ENCODE measurements around the gene ABHD17A. TPM values are rescaled to one million over a fixed set of nuclear protein-coding genes. Genes with fewer than 3 reads are reported as not detected.

ABHD17A gene
- polyA plus RNA-seq, 1 donor: 52.9 TPM

GRCh38 chr19:1864480-1865171, 20.7 kb downstream of the ABHD17A start:
- DNase-seq (ENCODE audit: low read depth): no peak

DNA sequence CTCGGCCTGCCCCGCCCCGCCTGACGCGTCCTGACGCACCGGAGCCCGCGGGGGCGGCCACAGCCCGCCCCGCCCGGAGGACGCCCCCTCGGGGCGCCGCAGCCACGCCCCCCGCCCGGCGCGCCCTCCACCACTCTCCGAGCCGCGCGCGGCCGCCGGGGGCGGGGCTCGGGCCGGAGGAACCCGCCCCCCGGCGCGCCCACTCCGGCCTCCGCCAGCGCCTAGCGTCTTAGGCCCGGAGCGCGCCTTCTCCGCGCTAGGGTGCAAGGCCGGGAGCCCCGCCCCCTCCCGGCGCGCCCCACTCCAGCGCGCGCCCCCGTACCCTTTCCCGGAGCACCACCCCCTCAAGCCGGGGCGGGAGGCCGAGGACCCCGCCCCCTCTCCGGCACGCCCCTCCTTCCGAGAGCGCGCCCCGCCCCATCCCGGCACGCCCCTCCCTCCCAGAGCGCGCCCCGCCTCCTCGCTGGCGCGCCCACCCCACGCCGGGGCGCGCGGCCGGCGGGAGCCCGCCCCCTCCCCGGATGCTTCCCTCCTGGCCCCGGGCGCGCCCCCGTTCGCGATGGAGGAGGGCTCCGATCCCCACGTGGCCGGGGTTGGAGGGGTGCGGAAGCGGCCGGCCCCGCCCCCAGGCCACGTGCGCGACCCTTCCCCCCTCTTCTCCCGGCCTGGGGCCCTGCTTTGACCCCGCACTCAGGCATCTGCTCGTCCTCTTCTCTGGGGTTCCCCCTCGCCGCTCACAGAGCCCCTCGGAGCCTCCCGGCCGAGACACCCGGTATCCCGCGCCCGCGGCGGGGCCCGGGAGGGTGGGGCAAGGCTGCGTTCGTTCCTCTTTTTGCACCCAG, 21.4 kb downstream of the ABHD17A start:
- DNase-seq (ENCODE audit: low read depth): peak; percentile 69

- no peak for DNase-seq (ENCODE audit: low read depth)
Observed at GRCh38 chr19:1863328-1863637, 22.0 kb downstream of the ABHD17A start, which contains the start of gene KLF16. TSS of gene KLF16 (minus strand) at chr19:1863579. CDS start at chr19:1863497, 82 bp downstream.

DNA sequence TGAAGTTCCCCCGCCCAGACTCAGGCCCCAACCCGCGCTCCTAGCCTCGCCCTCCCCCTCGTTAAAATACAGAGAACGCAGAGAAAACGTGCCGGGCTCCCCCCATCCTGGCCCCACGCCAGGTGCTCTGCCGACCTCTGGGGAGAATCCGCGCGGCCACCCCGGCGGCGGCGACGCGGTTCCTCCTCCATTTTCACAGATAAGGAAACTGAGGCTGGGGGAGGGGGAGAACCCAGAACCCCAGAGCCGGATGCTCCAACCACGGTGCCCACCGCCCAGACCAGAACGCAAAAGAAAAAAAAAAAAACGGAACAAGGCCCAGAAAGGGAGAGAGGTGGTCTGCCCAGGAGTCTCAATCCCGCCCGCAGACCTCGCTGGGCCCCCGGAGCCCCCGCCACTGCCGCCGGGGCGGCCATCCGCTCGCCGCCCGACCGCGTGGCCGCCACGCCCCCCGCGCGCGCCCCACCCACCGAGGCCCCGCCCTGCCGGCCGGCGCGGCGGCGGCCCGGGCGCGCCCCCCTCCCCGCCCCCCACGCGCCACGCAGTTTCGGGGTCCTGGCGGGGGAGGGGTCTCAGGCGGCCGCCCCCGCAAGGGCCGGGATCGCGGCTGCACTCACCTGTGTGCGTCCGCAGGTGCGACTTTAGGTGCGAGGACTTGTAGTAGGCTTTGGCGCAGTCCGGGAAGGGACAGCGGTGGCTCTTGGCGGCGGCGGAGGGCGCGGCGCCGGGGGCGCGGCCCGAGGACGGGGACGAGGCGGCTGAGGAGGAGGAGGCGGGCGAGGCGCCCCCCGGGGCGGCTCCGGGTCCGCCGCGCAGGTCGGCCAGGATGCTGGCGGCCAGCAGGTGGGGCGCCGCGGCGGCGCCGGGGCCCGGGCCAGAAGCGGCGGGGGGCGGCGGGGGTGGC, 22.6 kb downstream of the ABHD17A start:
- no peak for DNase-seq (ENCODE audit: low read depth)

DNA sequence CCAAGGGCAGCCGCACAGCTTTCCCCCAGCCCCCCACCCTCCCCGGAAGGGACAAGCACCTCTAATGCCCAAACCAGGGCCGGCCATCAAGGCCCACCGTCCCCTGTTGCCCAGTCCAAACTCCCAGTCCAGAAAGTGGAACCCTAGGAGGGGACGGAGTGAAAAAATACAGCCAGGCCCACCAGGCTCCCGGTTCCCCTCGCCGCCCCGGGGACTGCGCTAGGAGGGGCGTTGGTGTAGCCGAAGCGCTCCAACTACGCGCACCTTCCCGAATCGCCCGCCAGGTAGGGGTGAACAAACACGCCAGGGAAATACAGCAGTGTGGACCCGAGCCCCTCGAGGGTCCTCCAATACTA, 23.2 kb downstream of the ABHD17A start:
- DNase-seq (ENCODE audit: low read depth): no peak

GRCh38 chr19:1861599-1862031, 23.7 kb downstream of the ABHD17A start:
- DNase-seq (ENCODE audit: low read depth): no peak

DNA sequence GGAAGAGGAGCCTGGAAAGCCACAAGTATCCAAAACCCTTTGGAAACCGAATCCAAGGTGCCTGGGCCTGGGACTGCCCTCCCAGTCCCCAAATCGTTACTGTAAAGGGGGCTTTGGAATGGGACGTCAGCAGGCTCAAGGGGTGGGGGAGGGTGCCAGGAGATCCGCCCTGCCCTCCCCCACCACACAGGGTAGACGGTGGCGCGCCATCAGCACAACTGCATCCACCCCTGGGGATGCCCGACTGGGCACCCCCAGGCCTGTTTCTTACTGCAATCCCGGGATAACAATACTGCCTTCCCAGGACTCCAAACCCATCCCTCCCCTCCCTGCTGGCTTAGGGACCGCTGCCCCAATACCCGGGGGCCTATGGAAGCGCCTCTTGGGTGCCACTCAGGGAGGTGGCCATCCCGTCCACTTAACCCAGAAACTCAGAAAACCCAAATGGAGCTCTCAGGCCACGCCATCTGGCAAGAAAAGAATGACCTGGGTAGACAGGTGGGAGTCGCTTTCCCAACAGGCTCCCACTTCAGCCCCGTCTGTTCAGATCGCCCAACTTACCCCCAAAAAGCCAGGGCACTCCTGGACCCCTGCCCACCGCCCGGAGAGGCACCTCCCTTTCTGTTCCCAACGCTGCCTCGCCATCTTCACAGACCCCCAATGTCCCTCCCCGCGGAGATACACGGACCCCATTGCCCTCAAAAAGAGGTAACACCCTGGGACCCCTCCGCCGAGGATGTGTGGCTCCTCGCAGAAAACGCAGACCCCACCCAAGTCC, 24.3 kb downstream of the ABHD17A start:
- no peak for DNase-seq (ENCODE audit: low read depth)

- DNase-seq (ENCODE audit: low read depth): no peak
Observed at GRCh38 chr19:1860042-1860775, 25.1 kb downstream of the ABHD17A start.

DNA sequence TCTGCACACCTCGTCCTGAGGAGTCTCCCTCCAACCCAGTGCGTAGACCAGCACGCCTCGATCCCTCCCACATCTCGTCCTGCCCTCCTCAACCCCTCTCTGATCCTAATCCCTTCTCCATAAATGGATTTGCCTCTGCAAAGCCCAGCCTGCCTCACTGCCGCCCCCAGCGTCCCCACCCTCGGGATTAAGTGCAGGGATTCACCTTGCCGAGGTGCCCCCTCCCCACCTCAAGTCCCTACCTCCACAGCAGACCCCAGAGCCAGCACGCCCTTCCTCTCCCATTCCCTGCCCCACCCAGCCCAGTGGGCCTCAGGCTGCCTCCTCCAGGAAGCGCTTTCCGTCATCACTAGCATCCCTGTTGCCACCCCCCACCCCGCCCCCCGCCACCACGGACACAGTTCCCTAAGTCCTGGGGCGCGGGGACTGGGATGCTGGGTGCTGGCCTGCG, 25.9 kb downstream of the ABHD17A start:
- DNase-seq (ENCODE audit: low read depth): no peak

DNA sequence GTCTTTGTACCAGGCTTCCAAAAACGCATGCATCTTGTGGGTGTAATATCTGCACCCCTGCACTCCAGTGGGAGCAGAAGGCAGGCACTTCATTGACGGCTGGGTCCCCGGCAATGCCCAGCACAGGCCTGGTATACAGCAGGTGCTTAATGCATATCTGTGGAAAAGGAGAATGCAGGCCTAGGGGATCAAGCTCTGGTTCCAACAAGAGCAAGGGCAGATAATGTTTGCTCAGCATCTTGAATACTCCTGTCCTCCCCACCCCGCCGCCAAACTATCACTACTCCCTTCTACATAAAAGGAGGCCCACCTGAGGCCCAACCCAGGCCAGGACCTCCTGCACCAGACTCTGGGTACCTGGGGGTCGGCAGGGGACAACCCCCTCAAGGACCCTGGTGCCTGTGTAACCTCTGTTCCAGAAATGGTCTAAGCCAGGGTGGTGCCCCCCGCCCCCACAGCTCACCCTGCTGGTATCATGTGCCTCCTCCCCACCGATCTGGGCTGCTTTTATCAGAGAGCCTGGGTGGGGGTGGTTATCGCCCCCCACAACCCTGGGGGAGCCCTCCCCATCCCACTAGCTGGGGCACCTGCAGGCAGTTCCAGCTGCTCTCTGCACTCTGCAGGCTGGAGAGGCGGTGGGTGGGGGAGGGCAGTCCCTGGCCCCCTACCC, 26.7 kb downstream of the ABHD17A start:
- no peak for DNase-seq (ENCODE audit: low read depth)

DNA sequence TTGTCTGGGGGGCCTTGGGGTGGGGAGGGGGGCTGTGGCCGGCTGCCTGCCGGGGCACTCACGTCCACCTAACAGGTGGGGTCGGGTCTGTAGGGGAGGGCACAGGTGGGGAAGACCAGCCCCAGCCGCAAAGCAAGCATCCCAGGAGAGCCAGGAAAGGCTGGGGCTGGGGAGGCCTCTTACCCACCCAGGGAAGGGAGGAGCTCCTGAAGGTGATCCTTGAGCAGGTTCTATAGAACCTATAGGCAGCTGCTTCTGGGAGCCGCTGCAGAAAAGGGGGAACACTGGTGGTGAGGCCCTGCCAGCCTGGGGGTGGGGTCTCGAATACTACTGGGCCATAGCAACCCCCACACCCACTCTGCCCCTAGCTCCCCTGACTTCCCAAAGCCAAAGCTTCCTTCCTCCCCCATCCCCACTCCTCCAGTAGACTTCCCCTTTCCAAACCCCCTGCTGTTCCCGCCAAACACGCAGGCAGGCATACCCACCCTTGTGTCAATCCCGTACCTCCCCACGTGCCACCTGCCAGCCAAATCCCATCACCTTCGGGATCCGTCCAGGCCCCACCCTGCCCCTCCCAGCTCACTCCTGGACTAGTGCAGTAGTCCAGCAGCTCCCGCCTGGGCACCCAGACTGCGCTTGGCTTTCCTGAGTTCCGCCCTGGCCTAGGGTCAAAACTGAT, 27.5 kb downstream of the ABHD17A start:
- DNase-seq (ENCODE audit: low read depth): no peak

DNA sequence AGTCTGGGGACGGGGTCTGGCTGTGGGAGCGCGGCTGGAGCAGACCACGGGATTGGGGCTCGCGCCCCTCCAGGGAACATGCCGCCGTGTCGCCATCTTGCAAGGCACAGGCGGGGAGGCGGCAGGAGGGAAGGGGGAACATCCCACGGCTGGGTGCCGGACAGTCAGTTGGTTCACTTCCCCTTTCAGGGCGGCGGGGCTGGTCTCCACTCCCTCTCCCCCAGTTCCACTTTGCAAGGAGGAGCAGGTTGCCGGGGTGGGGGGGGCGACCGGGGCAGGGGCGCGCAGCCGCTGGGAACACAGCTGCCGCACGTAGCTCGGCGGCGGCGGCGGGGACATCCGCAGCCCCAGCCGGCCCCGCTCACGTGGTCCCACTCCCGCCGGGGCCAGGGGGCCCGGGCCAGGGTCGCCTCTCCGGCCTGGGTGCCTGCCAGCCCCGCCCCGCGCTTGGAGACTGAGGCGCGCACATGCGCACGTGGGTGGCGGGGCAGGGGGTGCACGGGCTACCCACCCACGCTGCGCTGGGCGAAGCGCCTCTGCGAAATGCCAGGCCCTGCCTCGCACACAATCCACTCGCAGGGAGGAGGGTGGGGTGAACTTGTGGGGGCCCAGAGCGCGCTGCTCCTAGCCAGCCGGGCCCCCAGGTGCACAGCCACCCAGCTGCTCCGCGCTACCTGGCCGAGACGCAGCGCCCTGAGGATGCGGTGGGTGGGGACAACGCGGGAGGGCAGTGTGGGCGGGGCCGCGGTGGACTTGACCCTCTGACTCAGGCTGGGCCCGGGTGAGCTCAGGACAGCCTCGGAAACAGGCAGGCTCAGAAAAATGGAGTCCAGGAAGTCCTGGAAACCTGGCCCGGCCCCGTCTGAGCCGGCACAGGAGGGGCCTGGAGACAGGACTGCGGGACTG, 28.3 kb downstream of the ABHD17A start:
- DNase-seq (ENCODE audit: low read depth): no peak

DNA sequence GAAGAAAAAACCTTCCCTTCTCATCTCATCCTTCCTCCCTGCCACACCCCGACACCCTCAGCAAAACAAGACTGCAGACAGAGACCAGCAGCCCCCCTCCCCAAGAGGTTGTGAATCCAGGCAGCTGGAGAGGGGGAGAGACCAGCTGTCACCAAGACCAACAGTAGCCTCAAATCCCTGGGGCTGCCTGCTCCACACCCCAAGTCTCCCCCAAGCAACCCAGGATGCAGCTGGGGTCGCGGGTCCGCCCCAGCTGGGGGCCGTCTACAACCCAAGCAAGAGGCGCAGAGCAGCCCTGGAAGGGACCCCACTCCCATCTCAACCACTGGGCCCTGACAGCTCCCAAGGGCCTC, 29.0 kb downstream of the ABHD17A start:
- no peak for DNase-seq (ENCODE audit: low read depth)

DNA sequence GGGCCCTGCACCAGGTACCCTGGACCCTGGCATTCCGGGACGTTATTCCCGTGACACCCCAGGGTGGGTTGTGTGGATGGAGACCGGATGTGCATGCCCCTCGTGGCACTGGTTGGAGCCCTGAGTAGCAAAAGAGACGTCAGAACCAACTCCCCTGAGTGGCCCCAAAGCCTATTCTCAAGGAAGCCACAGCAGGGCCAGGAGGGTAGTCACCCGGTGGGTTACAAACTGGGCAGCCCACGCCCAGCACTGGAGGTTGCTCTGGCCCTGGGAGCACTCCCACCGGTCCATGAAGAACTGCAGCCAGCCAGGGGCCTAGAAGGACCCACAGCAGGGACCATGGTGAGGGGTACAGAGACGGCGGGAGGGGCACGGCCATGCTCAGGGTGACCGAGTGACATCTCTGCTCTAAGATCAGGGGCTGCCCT, 29.5 kb downstream of the ABHD17A start:
- DNase-seq (ENCODE audit: low read depth): no peak

DNA sequence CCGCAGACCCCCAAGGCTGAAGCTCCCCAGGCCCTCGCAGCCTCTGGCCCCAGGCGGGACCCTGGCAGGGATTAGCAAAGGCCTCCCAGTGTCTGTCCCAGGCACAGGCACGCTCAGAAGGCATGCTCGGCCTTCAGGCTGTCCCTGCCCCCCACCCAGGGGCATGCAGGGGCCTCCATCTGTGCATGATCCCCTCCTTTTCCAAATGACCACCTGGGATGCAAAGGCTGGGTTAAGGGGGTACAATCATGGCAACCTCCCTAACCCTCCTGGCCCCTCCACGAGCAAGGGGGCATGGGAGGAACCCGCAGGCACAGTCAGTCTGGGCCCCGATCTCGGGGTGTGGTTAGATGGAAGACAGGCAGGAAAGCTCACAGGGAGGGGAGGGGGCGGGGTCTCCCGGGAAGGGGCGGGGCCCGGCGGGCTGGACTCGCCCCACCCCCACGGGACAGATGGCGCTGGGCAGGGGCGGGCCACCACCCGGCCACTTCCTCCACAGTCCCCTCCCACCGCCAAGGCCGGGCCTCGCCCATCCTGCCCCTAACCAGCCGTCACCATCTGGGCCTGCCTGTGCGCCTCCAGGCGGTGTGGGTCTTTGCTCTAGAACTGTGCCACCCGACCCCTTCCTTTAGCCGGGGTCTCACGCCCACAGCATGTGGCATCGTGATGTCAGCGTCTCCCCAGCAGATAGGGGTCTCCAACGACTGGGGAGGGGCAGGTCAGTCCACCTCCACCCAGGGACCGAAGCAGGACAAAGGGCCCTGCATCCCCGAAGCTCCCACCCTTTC, 30.1 kb downstream of the ABHD17A start:
- DNase-seq (ENCODE audit: low read depth): no peak

- no peak for DNase-seq (ENCODE audit: low read depth)
Observed at GRCh38 chr19:1854542-1855039, 30.7 kb downstream of the ABHD17A start.

GRCh38 chr19:1854039-1854541, 31.2 kb downstream of the ABHD17A start:
- DNase-seq (ENCODE audit: low read depth): no peak

Measured in forelimb muscle (tissue), 1 donor.